ENCODE measurements around the gene MTR. TPM values are rescaled to one million over a fixed set of nuclear protein-coding genes. Genes with fewer than 3 reads are reported as not detected.

The MTR gene
- total RNA-seq, 1 donor from 2014 or later = 42.9 TPM

DNA sequence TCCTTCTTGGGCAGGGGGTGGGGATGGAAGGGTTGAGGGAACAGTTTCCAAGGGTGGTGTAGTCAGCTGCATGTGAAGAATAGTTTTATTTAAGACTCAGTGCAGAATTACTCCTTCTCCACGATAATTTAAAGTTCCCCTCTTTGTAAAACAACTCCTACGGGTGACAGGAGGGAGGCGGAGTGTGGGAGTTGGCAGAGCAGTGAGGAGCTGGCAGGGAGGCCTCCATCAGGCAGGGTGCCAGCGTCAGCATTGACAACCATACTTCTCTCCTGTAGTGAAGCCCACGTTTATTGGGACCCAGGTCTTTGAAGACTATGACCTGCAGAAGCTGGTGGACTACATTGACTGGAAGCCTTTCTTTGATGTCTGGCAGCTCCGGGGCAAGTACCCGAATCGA, 93.8 kb downstream of the MTR start:
- Mint-ChIP-seq H3K27ac (ENCODE audit: unreplicated experiment) (peak overlapping the region; percentile 62), H3K27me3 (ENCODE audit: low read depth) (no peaks in the 10 kb centered on the region), H3K9me3 (no peaks in the 10 kb centered on the region), H3K4me1 (no peaks in the 10 kb centered on the region), H3K4me3 (no peak overlapping the region), H3K36me3 (ENCODE audit: low read depth) (peaks cover 14% of the 10 kb centered on the region)
- TF ChIP-seq, protein P1, sequence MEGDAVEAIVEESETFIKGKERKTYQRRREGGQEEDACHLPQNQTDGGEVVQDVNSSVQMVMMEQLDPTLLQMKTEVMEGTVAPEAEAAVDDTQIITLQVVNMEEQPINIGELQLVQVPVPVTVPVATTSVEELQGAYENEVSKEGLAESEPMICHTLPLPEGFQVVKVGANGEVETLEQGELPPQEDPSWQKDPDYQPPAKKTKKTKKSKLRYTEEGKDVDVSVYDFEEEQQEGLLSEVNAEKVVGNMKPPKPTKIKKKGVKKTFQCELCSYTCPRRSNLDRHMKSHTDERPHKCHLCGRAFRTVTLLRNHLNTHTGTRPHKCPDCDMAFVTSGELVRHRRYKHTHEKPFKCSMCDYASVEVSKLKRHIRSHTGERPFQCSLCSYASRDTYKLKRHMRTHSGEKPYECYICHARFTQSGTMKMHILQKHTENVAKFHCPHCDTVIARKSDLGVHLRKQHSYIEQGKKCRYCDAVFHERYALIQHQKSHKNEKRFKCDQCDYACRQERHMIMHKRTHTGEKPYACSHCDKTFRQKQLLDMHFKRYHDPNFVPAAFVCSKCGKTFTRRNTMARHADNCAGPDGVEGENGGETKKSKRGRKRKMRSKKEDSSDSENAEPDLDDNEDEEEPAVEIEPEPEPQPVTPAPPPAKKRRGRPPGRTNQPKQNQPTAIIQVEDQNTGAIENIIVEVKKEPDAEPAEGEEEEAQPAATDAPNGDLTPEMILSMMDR (conservative IDR thresholded peaks at IDR 0.05) = no peak
- DNase-seq (ENCODE audit: low read depth, low spot score) = no peak

DNA sequence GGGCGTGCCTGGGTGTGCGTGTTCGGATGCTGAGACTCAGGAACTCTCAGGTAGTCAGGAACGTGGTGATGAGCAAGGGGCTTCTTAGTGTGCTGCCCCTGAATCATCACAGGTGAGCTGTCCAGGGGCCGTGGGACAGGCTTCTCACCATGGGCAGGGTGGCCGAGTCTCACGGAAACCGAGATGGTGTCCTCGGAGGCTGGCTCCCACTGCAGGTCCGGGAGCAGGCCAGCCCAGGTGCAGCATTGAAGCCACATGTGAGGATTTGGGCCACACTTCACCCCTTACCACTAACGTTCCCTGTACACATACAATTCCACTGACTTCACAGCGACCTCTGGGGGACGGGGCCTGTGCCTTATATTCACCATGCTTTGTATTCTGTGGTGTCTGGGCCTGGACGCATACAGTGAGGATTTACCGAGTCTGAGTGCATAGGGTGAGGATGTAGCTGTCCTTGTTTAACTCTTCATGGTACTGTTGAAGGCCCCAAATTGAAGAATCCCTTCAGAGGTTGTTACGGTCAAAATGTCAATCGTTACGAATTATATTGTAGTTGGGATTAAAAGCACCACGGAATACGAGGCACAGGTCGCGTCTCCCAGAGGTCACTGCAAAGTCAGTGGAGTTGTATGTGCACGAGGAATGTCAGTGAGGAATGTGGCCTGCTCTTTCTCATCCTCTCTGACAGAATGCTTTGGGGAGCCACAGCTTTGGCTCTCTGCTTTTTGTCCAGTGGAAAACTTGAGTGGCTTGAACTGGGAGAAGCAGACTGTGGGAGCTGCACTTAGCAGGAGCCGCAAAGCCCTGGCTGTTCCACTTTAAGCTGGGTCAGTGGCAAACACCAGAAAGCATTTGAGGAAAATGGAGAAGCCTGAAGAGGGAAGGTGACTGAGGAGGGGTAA, 95.3 kb downstream of the MTR start:
- DNase-seq (ENCODE audit: low read depth, low spot score) = no peak
- Mint-ChIP-seq H3K4me3 (no peak overlapping the region), H3K27me3 (ENCODE audit: low read depth) (no peaks in the 10 kb centered on the region), H3K27ac (ENCODE audit: unreplicated experiment) (no peak overlapping the region), H3K9me3 (no peaks in the 10 kb centered on the region), H3K36me3 (ENCODE audit: low read depth) (peaks cover 14% of the 10 kb centered on the region), H3K4me1 (no peaks in the 10 kb centered on the region)
- TF ChIP-seq, protein P1 (conservative IDR thresholded peaks at IDR 0.05) = no peak

DNA sequence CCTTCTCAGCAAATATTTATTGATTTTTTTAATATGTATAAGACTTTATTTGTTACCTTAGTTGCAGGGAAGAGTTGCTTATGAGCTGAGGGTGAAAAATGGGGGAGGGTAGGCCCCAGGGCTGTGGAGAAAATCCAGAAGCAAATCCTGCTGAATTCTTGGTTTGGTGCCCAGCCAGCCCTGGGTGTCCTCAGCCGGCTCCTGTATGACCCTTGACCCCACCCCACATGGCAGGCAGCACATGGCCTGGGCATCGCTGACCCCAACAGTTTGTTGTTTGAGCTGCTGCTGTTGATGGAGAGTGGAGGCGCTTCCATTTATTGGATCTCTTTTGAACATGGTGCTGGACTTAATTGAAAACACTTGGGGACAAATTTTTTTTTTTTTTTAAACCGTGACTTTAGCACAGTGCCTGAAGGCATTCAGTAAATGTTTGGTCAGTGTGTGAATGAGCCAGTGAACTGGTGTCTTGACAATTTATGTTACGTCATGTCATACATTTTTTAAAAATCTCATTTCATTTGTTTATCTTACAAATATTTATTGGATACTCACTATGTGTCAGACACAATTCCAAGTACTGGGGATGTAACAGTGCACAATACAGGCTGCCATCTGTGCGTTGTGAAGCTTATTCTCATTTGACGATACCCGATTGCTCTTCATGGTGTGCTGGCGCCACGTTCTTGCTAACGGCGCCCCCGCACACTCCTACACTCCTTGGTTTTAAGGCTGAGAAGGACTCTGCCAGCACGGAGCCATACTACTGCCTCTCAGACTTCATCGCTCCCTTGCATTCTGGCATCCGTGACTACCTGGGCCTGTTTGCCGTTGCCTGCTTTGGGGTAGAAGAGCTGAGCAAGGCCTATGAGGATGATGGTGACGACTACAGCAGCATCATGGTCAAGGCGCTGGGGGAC, 98.8 kb downstream of the MTR start:
- Mint-ChIP-seq H3K27me3 (ENCODE audit: low read depth) (no peaks in the 10 kb centered on the region), H3K36me3 (ENCODE audit: low read depth) (peaks cover 24% of the 10 kb centered on the region), H3K4me1 (no peaks in the 10 kb centered on the region), H3K27ac (ENCODE audit: unreplicated experiment) (peak overlapping the region; percentile 75), H3K4me3 (no peak overlapping the region), H3K9me3 (no peaks in the 10 kb centered on the region)
- TF ChIP-seq, protein P1 (conservative IDR thresholded peaks at IDR 0.05) = no peak
- no peak for DNase-seq (ENCODE audit: low read depth, low spot score)

DNA sequence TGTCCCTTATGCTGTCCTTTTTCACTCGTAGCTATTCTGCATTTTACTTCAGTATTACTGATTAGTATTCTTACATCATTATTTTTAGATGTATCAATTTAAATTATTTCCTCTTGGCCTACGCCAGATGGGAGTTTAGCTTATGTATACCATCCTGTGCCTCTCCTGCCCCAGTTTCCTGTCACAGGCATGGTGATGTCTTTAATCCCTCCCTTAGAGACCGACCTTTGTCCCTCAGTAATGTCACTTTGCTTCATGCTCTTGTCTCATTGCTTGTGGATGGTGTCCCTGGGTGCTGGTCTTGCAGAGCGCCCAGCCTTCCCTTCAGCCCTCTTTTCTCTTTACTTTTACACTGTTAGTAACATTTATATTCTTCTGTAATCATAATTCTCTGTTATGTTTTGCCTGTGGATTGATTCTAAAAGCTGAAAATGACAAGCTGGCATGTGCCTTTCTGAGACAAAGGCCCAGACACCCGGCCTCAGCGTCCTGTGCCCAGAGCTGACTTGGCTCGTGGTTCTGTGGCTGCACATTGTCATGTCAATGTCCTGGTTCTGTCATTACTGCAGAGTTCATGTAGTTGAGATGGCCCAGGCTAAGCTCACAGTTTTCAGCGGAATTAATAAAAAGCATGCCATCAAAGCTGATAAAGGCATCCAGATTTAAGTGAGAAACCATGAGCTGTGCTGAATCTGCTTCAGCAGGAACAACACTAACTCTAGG, 100.7 kb downstream of the MTR start:
- no peak overlapping the region for H3K4me3 Mint-ChIP-seq
- H3K9me3 Mint-ChIP-seq = no peaks in the 10 kb centered on the region
- no peaks in the 10 kb centered on the region for H3K27me3 Mint-ChIP-seq (ENCODE audit: low read depth)
- H3K27ac Mint-ChIP-seq (ENCODE audit: unreplicated experiment) = no peak overlapping the region
- TF ChIP-seq, protein P1 (conservative IDR thresholded peaks at IDR 0.05) = no peak
- H3K4me1 Mint-ChIP-seq = no peaks in the 10 kb centered on the region
- DNase-seq (ENCODE audit: low read depth, low spot score) = no peak
- peaks cover 26% of the 10 kb centered on the region for H3K36me3 Mint-ChIP-seq (ENCODE audit: low read depth)

DNA sequence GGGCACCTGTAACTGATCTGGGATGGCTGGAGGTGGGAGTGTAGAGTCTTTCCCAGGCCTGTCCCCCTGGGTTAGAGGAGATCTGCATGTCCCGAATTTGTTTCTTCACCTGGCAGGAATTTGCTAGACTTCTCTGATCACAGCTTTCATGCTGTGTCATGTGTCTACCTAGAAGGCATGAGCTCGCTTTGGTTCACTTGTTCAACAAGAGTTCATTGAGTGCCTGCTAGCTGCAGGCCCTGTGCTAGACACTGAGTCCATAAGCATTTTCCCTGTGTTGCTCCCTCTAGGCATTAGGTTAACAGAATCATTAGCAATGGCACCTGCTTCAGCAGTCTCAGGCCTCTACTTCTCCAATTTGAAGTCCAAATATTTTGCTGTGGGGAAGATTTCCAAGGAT, 101.6 kb downstream of the MTR start:
- Mint-ChIP-seq H3K4me3 (no peak overlapping the region), H3K4me1 (no peaks in the 10 kb centered on the region), H3K27me3 (ENCODE audit: low read depth) (no peaks in the 10 kb centered on the region), H3K27ac (ENCODE audit: unreplicated experiment) (peak overlapping the region; percentile 31), H3K36me3 (ENCODE audit: low read depth) (peaks cover 27% of the 10 kb centered on the region), H3K9me3 (no peaks in the 10 kb centered on the region)
- TF ChIP-seq, protein P1 (conservative IDR thresholded peaks at IDR 0.05) = no peak
- no peak for DNase-seq (ENCODE audit: low read depth, low spot score)

All from neural crest cell (in vitro differentiated cells).